VCaP (cell line): Measurements from ENCODE around the gene KRTAP22-2.

Source experiments
- H3K27ac ChIP-seq: fragments of 450-650 bp; 2 replicates; pipeline ENCODE4 v1.5.1; 2017
- TF ChIP-seq, protein P1 (sequence below): fragments of 450-650 bp; conservative IDR thresholded peaks from 2 replicates; pipeline ENCODE4 v1.5.1; 2017; ENCODE audit warnings: mild to moderate bottlenecking, moderate library complexity

KRTAP22-2 gene

DNA sequence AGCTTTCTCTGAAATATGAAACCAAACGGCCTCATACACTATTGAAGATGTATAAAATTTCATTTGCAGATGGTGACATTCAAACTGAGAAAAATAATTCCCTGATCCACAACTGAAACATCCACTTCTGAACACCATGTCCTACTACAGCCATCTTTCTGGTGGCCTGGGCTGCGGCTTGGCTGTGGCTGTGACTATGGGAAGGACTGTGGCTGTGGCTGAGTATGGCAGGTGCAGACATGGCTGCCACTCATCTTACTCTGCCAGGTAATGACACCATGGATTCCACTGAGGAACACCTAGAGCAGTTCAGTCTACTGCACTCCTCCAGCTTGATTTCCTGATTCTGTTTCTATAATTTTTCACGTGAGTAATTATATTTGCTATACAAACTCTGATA is 30.3 kb upstream of the KRTAP22-2 start, which contains the start of gene KRTAP20-4:
TSS of gene KRTAP20-4 (plus strand) at position 106 of the 400 bp plus-strand sequence.
- H3K27ac ChIP-seq, result no peak within 1 kb of the TSS
- TF ChIP-seq, protein P1, sequence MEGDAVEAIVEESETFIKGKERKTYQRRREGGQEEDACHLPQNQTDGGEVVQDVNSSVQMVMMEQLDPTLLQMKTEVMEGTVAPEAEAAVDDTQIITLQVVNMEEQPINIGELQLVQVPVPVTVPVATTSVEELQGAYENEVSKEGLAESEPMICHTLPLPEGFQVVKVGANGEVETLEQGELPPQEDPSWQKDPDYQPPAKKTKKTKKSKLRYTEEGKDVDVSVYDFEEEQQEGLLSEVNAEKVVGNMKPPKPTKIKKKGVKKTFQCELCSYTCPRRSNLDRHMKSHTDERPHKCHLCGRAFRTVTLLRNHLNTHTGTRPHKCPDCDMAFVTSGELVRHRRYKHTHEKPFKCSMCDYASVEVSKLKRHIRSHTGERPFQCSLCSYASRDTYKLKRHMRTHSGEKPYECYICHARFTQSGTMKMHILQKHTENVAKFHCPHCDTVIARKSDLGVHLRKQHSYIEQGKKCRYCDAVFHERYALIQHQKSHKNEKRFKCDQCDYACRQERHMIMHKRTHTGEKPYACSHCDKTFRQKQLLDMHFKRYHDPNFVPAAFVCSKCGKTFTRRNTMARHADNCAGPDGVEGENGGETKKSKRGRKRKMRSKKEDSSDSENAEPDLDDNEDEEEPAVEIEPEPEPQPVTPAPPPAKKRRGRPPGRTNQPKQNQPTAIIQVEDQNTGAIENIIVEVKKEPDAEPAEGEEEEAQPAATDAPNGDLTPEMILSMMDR, result no peak

GRCh38 chr21:30620080-30620479 is 29.9 kb upstream of the KRTAP22-2 start:
- no peak overlapping the region for H3K27ac ChIP-seq
- TF ChIP-seq, protein P1, result no peak

- TF ChIP-seq, protein P1, result no peak
- H3K27ac ChIP-seq, result no peak within 1 kb of the TSS
These were observed 25.9 kb upstream of the KRTAP22-2 start, which contains the start of gene KRTAP20-1 for GRCh38 chr21:30616125-30616524. TSS of gene KRTAP20-1 (plus strand) at chr21:30616425. CDS start at chr21:30616455, 30 bp downstream.

- H3K27ac ChIP-seq, result no peak overlapping the region
- TF ChIP-seq, protein P1, result no peak
These were observed 25.0 kb upstream of the KRTAP22-2 start for GRCh38 chr21:30615199-30615598.

GRCh38 chr21:30613836-30614235 is 23.6 kb upstream of the KRTAP22-2 start, which contains the start of gene KRTAP6-1:
TSS of gene KRTAP6-1 (minus strand) at chr21:30613930. CDS start at chr21:30613904, 26 bp downstream.
- TF ChIP-seq, protein P1, result no peak
- no peak within 1 kb of the TSS for H3K27ac ChIP-seq

DNA sequence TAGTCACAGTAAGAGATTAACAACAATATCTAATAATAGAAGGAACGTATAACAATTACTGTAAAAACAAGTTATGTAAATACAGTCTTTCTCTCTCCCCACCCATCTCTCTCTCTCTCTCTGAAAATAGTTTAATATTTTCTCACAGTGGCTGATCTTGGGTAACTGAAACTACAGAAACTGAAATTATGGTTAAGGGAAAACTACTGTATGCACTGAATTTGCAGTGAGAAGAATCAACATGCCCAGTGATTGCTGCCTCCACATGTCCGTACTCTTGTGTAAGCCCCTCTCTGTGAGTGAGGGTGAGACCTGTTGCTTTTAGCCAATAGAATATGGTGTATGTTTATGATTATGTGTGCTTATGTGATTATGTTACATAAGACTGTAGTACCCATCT is 21.9 kb upstream of the KRTAP22-2 start:
- no peak overlapping the region for H3K27ac ChIP-seq
- TF ChIP-seq, protein P1, result no peak

DNA sequence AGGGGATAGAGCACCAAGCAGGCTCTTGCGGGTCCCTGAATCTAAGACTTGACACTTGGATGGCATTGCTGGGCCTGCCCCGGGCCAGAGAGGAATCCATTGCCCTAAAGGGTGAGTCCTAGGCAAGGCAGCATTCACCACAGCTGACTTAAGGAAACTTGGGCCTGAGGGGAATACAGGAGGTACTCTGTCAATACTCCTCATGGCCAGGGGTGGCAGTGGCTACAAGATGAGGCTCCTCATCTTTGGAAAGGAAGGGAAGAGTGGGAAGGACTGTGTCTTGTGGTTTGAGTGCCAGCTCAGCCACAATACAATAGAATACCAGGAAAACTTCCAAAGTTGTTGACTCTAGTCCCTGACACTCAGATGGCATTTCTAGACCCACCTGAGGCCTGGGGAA is 15.8 kb upstream of the KRTAP22-2 start:
- H3K27ac ChIP-seq, result no peak overlapping the region
- TF ChIP-seq, protein P1, result no peak
